GM23338 (cell line): ENCODE results near the gene TCTN1. TPM values are rescaled to one million over a fixed set of nuclear protein-coding genes. Genes with fewer than 3 reads are reported as not detected.

Experiments
- ATAC-seq: fragments of 200-7000 bp; cut with Tn5 transposase; 3 replicates; pipeline ENCODE4 v1.9.1; 2020
- DNase-seq: peaks from one replicate; pipeline ENCODE4 v3.0.0-alpha.2; 2015; ENCODE audit warnings: low spot score
- H2AFZ ChIP-seq: fragments of 200-600 bp; sonication (generic); 2 replicates; pipeline ENCODE4 v1.8.0; 2016; ENCODE audit warnings: antibody characterized with exemption, mild to moderate bottlenecking, moderate library complexity
- H3F3A ChIP-seq: fragments of 200-600 bp; sonication (generic); replicated peaks from 2 replicates; pipeline ENCODE4 v1.8.0; 2017; ENCODE audit warnings: antibody characterized with exemption, mixed run types, low read depth
- H3K27ac ChIP-seq: fragments of 200-600 bp; sonication (generic); 2 replicates; pipeline ENCODE4 v1.6.1; 2016; ENCODE audit warnings: low read depth
- H3K27me3 ChIP-seq: fragments of 200-600 bp; sonication (generic); 2 replicates; pipeline ENCODE4 v1.8.0; 2016; ENCODE audit warnings: mild to moderate bottlenecking, mixed run types, moderate library complexity; ENCODE audit not compliant: insufficient read depth
- H3K36me3 ChIP-seq: fragments of 200-600 bp; sonication (generic); 2 replicates; pipeline ENCODE4 v1.8.0; 2016; ENCODE audit warnings: mild to moderate bottlenecking; ENCODE audit not compliant: insufficient read depth
- H3K4me1 ChIP-seq: fragments of 200-600 bp; sonication (generic); 2 replicates; pipeline ENCODE4 v1.8.0; 2016; ENCODE audit warnings: mild to moderate bottlenecking, moderate library complexity; ENCODE audit not compliant: insufficient read depth
- H3K4me2 ChIP-seq: fragments of 200-600 bp; sonication (generic); 2 replicates; pipeline ENCODE4 v1.7.1; 2017; ENCODE audit warnings: mixed run types
- H3K4me3 ChIP-seq: fragments of 200-600 bp; sonication (generic); 2 replicates; pipeline ENCODE4 v1.6.1; 2016; ENCODE audit warnings: mixed run types
- H3K79me2 ChIP-seq: fragments of 200-600 bp; sonication (generic); replicated peaks from 2 replicates; pipeline ENCODE4 v1.8.0; 2017; ENCODE audit warnings: mild to moderate bottlenecking; ENCODE audit not compliant: insufficient read depth
- H3K9me2 ChIP-seq: fragments of 200-600 bp; sonication (generic); 2 replicates; pipeline ENCODE4 v1.8.0; 2017; ENCODE audit not compliant: insufficient read depth
- H4K20me1 ChIP-seq: fragments of 200-600 bp; sonication (generic); replicated peaks from 2 replicates; pipeline ENCODE4 v1.8.0; 2017; ENCODE audit warnings: mild to moderate bottlenecking; ENCODE audit not compliant: insufficient read depth
- H3K27ac Mint-ChIP-seq: 2 replicates; pipeline ENCODE4 v1.8.0; 2020; ENCODE audit warnings: inconsistent platforms, mild to moderate bottlenecking, moderate library complexity, mixed read lengths
- H3K27me3 Mint-ChIP-seq: 3 replicates; pipeline ENCODE4 v1.8.0; 2022; ENCODE audit warnings: low read depth, mild to moderate bottlenecking, moderate library complexity, mixed read lengths, inconsistent platforms; ENCODE audit not compliant: insufficient read depth, poor library complexity
- H3K36me3 Mint-ChIP-seq: 3 replicates; pipeline ENCODE4 v1.8.0; 2021; ENCODE audit warnings: low read depth, mild to moderate bottlenecking, inconsistent platforms, moderate library complexity, mixed read lengths
- H3K4me1 Mint-ChIP-seq: 3 replicates; pipeline ENCODE4 v1.8.0; 2020; ENCODE audit warnings: mild to moderate bottlenecking, inconsistent platforms, mixed read lengths
- H3K4me3 Mint-ChIP-seq: 3 replicates; pipeline ENCODE4 v1.8.0; 2021; ENCODE audit warnings: moderate library complexity, mild to moderate bottlenecking, inconsistent platforms, mixed read lengths
- H3K9me3 Mint-ChIP-seq: 3 replicates; pipeline ENCODE4 v1.8.0; 2020; ENCODE audit warnings: moderate library complexity, mild to moderate bottlenecking, inconsistent platforms, mixed read lengths
- NANOG ChIP-seq: IDR thresholded peaks from 2 replicates; pipeline ENCODE4 v1.6.1; 2016; ENCODE audit warnings: antibody characterized with exemption, borderline replicate concordance
- STAT1 ChIP-seq: IDR thresholded peaks from one replicate; pipeline ENCODE4 v1.6.1; 2016; ENCODE audit warnings: antibody characterized with exemption; ENCODE audit not compliant: unreplicated experiment
- ZNF331 ChIP-seq: fragments of 250-450 bp; sonication (Bioruptor Pico); IDR thresholded peaks from 2 replicates; pipeline ENCODE4 v1.5.0; 2020; ENCODE audit warnings: low read depth, mild to moderate bottlenecking, moderate library complexity
- polyA plus RNA-seq: library from polyadenylated mRNA; unstranded; fragments of >200 nt; fragmentation: Nextera tagmentation; extraction: Ambion mirVana; gene quantifications from 2 replicates; pipeline ENCODE4 v1.2.1, GENCODE V29; 2016
- total RNA-seq: library from RNA; depleted of rRNA; stranded (reverse); fragments of >200 nt; shearing (Covaris generic); gene quantifications from 2 replicates; pipeline ENCODE4 v1.2.3, GENCODE V29; 2014
- TF ChIP-seq, protein P1 (sequence below): fragments of 250-450 bp; sonication (Bioruptor Pico); IDR thresholded peaks from 2 replicates; pipeline ENCODE4 v1.5.0; 2020; ENCODE audit warnings: mild to moderate bottlenecking, moderate library complexity

The TCTN1 gene
- total and polyA plus RNA-seq, 2 experiments from 2014 or later, result 10.6 to 12.4 TPM

DNA sequence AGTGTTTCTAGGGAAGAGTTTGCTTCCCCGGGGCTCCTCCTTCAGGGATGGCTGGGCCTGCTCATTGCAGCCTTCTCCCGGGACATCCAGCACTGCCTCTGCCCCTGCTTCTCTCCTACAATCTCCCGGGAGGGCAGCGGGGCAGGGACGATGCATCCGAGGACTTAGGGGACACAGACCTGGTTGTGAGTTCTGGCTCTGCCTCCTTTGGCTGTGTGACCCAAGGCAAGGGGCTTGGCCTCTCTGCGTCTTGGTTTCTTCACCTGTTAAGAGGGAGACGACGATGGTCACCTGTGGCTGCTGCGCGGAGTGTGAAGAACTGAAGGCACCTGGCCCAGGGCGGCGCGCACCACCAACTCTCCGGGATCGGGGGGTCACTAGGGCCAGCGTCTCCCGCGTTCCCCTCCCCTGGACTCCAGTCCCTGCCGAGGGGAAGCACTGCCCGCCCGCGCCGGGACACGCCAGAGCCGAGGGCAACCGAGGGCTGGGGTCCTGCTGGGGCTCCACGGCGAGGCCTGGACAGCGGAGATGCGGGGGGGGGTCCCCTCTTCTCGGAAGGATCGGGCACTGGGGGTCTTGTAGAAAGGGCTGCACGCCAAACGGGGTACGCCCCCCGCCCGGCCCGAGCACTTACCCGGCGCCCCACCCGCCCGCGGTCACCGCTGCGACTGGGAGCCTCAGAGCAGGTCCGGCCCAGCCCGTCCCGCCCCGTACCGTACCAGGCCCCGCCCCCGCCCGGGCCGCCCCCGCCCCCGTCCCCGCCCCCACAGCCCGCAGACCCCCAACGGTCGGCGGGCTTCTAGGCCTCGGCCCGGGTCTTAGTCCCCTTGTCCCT is 74.7 kb downstream of the TCTN1 start, which contains the start of gene HVCN1:
HVCN1 (minus strand) TSS at position 670 of the 835 bp plus-strand sequence. CDS start 5,870 bp downstream, outside the sequence.
- Histone ChIP-seq H3K4me1 (peaks cover 8% of the 10 kb centered on the region), H3K4me2 (peak within 1 kb of the TSS; percentile 90), H3K9me2 (no peaks in the 10 kb centered on the region), H2AFZ (peak within 1 kb of the TSS; percentile 99), H4K20me1 (no peaks in the 10 kb centered on the region), H3K27ac (peak within 1 kb of the TSS; percentile 69; the same call in 1 of the 2 replicates), H3K27me3 (peaks cover 15% of the 10 kb centered on the region), H3F3A (peaks cover 6% of the 10 kb centered on the region; the same call in 1 of the 2 replicates), H3K4me3 (peak within 1 kb of the TSS; percentile 80), H3K36me3 (no peaks in the 10 kb centered on the region), H3K79me2 (no peaks in the 10 kb centered on the region)
- peak; percentile 71 for DNase-seq
- peak within 1 kb of the TSS; percentile 87 for H3K4me3 Mint-ChIP-seq
- ATAC-seq, result peak; percentile 82
- peak within 1 kb of the TSS; percentile 79 for H3K27ac Mint-ChIP-seq
- peaks cover 16% of the 10 kb centered on the region for H3K4me1 Mint-ChIP-seq
- no peaks in the 10 kb centered on the region; the same call in 2 of the 3 replicates for H3K9me3 Mint-ChIP-seq
- TF ChIP-seq STAT1 (no peak), ZNF331 (no peak), NANOG (no peak)
- TF ChIP-seq, protein P1, sequence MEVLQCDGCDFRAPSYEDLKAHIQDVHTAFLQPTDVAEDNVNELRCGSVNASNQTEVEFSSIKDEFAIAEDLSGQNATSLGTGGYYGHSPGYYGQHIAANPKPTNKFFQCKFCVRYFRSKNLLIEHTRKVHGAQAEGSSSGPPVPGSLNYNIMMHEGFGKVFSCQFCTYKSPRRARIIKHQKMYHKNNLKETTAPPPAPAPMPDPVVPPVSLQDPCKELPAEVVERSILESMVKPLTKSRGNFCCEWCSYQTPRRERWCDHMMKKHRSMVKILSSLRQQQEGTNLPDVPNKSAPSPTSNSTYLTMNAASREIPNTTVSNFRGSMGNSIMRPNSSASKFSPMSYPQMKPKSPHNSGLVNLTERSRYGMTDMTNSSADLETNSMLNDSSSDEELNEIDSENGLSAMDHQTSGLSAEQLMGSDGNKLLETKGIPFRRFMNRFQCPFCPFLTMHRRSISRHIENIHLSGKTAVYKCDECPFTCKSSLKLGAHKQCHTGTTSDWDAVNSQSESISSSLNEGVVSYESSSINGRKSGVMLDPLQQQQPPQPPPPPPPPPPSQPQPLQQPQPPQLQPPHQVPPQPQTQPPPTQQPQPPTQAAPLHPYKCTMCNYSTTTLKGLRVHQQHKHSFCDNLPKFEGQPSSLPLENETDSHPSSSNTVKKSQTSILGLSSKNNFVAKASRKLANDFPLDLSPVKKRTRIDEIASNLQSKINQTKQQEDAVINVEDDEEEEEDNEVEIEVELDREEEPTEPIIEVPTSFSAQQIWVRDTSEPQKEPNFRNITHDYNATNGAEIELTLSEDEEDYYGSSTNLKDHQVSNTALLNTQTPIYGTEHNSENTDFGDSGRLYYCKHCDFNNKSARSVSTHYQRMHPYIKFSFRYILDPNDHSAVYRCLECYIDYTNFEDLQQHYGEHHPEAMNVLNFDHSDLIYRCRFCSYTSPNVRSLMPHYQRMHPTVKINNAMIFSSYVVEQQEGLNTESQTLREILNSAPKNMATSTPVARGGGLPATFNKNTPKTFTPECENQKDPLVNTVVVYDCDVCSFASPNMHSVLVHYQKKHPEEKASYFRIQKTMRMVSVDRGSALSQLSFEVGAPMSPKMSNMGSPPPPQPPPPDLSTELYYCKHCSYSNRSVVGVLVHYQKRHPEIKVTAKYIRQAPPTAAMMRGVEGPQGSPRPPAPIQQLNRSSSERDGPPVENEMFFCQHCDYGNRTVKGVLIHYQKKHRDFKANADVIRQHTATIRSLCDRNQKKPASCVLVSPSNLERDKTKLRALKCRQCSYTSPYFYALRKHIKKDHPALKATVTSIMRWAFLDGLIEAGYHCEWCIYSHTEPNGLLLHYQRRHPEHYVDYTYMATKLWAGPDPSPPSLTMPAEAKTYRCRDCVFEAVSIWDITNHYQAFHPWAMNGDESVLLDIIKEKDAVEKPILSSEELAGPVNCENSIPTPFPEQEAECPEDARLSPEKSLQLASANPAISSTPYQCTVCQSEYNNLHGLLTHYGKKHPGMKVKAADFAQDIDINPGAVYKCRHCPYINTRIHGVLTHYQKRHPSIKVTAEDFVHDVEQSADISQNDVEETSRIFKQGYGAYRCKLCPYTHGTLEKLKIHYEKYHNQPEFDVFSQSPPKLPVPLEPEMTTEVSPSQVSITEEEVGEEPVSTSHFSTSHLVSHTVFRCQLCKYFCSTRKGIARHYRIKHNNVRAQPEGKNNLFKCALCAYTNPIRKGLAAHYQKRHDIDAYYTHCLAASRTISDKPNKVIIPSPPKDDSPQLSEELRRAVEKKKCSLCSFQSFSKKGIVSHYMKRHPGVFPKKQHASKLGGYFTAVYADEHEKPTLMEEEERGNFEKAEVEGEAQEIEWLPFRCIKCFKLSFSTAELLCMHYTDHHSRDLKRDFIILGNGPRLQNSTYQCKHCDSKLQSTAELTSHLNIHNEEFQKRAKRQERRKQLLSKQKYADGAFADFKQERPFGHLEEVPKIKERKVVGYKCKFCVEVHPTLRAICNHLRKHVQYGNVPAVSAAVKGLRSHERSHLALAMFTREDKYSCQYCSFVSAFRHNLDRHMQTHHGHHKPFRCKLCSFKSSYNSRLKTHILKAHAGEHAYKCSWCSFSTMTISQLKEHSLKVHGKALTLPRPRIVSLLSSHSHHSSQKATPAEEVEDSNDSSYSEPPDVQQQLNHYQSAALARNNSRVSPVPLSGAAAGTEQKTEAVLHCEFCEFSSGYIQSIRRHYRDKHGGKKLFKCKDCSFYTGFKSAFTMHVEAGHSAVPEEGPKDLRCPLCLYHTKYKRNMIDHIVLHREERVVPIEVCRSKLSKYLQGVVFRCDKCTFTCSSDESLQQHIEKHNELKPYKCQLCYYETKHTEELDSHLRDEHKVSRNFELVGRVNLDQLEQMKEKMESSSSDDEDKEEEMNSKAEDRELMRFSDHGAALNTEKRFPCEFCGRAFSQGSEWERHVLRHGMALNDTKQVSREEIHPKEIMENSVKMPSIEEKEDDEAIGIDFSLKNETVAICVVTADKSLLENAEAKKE, result no peak
- no peaks in the 10 kb centered on the region; the same call in none of the 3 replicates for H3K36me3 Mint-ChIP-seq
- H3K27me3 Mint-ChIP-seq, result peaks cover 24% of the 10 kb centered on the region
